Calu3 (cell line): ENCODE results near the gene FA2H. TPM values are rescaled to one million over a fixed set of nuclear protein-coding genes. Genes with fewer than 3 reads are reported as not detected.
A peak's percentile ranks its signal among the peaks of the same experiment; 100 is the strongest.

Experiments used
- BruUV-seq: library from RNA; stranded (reverse); fragments of 400-500 nt; replicated peaks from 2 replicates; lab custom pipeline; 2021; lab: Mats Ljungman, UMichigan
- CTCF ChIA-PET: fragments of 300-600 bp; sonication (Branson Sonifier 250); formaldehyde crosslinking; loops from one replicate; lab custom pipeline; 2022; ENCODE audit warnings: antibody characterized with exemption; lab: Charles Lee
- DNase-seq: peaks from one replicate; pipeline ENCODE4 v3.0.0; 2022
- H3K27ac Mint-ChIP-seq: one replicate; pipeline ENCODE4 v1.8.0; 2022; ENCODE audit warnings: mixed read lengths; ENCODE audit not compliant: unreplicated experiment
- H3K27me3 Mint-ChIP-seq: one replicate; pipeline ENCODE4 v1.8.0; 2022; ENCODE audit warnings: mixed read lengths; ENCODE audit not compliant: unreplicated experiment
- H3K36me3 Mint-ChIP-seq: one replicate; pipeline ENCODE4 v1.8.0; 2022; ENCODE audit warnings: mild to moderate bottlenecking, moderate library complexity, mixed read lengths; ENCODE audit not compliant: insufficient read depth, unreplicated experiment
- H3K4me1 Mint-ChIP-seq: one replicate; pipeline ENCODE4 v1.8.0; 2022; ENCODE audit warnings: mild to moderate bottlenecking, low read depth, mixed read lengths; ENCODE audit not compliant: unreplicated experiment
- H3K4me3 Mint-ChIP-seq: one replicate; pipeline ENCODE4 v1.8.0; 2022; ENCODE audit warnings: mild to moderate bottlenecking, low read depth, moderate library complexity, mixed read lengths; ENCODE audit not compliant: unreplicated experiment
- H3K9me3 Mint-ChIP-seq: one replicate; pipeline ENCODE4 v1.8.0; 2022; ENCODE audit warnings: low read depth, mixed read lengths; ENCODE audit not compliant: unreplicated experiment
- CTCF ChIP-seq: fragments of 200-600 bp; IDR thresholded peaks from one replicate; pipeline ENCODE4 v1.8.0; 2022; ENCODE audit warnings: antibody characterized with exemption; ENCODE audit not compliant: unreplicated experiment
- intact Hi-C: fragments of 100-400 bp; cut with micrococcal nuclease; formaldehyde crosslinking; loops from one replicate; pipeline ENCODE4 v1.10.0; 2022; ENCODE audit not compliant: unreplicated experiment
- total RNA-seq: library from RNA; stranded (reverse); gene quantifications from 2 replicates; pipeline ENCODE4 v1.2.3, GENCODE V29; 2022

Gene FA2H
- total RNA-seq, 1 experiment from 2014 or later: 74.2 TPM

GRCh38 chr16:74717367-74717766, 57.3 kb downstream of the FA2H start:
- no peak for DNase-seq
- TF ChIP-seq CTCF: no peak
- no peaks in the 10 kb centered on the region for H3K27me3 Mint-ChIP-seq
- no TSS peak for BruUV-seq
- intact Hi-C loops: no loop called here
- no peaks in the 10 kb centered on the region for H3K4me1 Mint-ChIP-seq
- no peaks in the 10 kb centered on the region for H3K9me3 Mint-ChIP-seq
- H3K4me3 Mint-ChIP-seq: no peak overlapping the region
- CTCF ChIA-PET: no interaction called here
- peak overlapping the region; percentile 10 for H3K27ac Mint-ChIP-seq
- peaks cover 48% of the 10 kb centered on the region for H3K36me3 Mint-ChIP-seq

- intact Hi-C loops: no loop called here
- Mint-ChIP-seq H3K27ac (no peak overlapping the region), H3K4me3 (no peak overlapping the region), H3K4me1 (no peaks in the 10 kb centered on the region), H3K27me3 (no peaks in the 10 kb centered on the region), H3K36me3 (peaks cover 54% of the 10 kb centered on the region), H3K9me3 (no peaks in the 10 kb centered on the region)
- TF ChIP-seq CTCF: no peak
- CTCF ChIA-PET: interaction anchor here (0.6 to 0.7 kb wide), 2 partner anchors 88 to 568 kb away, joined by 3 to 4 read pairs; no protein-coding TSS in a partner anchor
- DNase-seq: no peak
- BruUV-seq: no TSS peak
Measured at GRCh38 chr16:74716355-74716754, 58.3 kb downstream of the FA2H start.

GRCh38 chr16:74713876-74714275, 60.7 kb downstream of the FA2H start:
- no peak overlapping the region for H3K27ac Mint-ChIP-seq
- BruUV-seq: no TSS peak
- no peak overlapping the region for H3K4me3 Mint-ChIP-seq
- H3K9me3 Mint-ChIP-seq: no peaks in the 10 kb centered on the region
- CTCF ChIA-PET: interaction anchor here (0.5 to 0.9 kb wide), 2 partner anchors 24 to 100 kb away, joined by 7 read pairs; no protein-coding TSS in a partner anchor
- H3K4me1 Mint-ChIP-seq: peaks cover 11% of the 10 kb centered on the region
- intact Hi-C loops: no loop called here
- no peaks in the 10 kb centered on the region for H3K27me3 Mint-ChIP-seq
- H3K36me3 Mint-ChIP-seq: peaks cover 53% of the 10 kb centered on the region
- DNase-seq: no peak
- TF ChIP-seq CTCF: no peak

- Mint-ChIP-seq H3K9me3 (no peaks in the 10 kb centered on the region), H3K4me1 (peaks cover 11% of the 10 kb centered on the region), H3K27me3 (no peaks in the 10 kb centered on the region), H3K4me3 (no peak overlapping the region), H3K36me3 (peaks cover 50% of the 10 kb centered on the region), H3K27ac (no peak overlapping the region)
- TF ChIP-seq CTCF: no peak
- DNase-seq: no peak
- intact Hi-C loops: no loop called here
- BruUV-seq: TSS peak; percentile 77
- CTCF ChIA-PET: interaction anchor here (0.5 to 2.1 kb wide), 2 partner anchors 101 to 149 kb away, joined by 7 to 9 read pairs; no protein-coding TSS in a partner anchor
Measured at GRCh38 chr16:74713325-74713724, 61.3 kb downstream of the FA2H start.
